Gastrocnemius medialis (tissue), 4 donors: ENCODE results near the gene NHLH2.

ENCODE experiments used
- CTCF ChIP-seq, 5 experiments: fragments of 450-650 bp in 3 of 5; fragments of 200-600 bp in 2 of 5; sonication (generic) in 2 of 5; IDR thresholded peaks in 4 of 5; conservative IDR thresholded peaks in 1 of 5; 1 replicate in 4 of 5; 2 replicates in 1 of 5; pipeline ENCODE4 v1.5.1; 2016 to 2019; ENCODE audit warnings: antibody characterized with exemption in 5 of 5, mild to moderate bottlenecking in 3 of 5, moderate library complexity in 3 of 5
- POLR2A ChIP-seq, 2 donors: fragments of 450-650 bp; IDR thresholded peaks; one replicate each; pipeline ENCODE4 v1.6.1; 2017; ENCODE audit warnings: antibody characterized with exemption in 2 of 2, mild to moderate bottlenecking in 2 of 2, moderate library complexity in 2 of 2

GRCh38 chr1:115790846-115791245, 50.1 kb downstream of the NHLH2 start:
- no peak for TF ChIP-seq CTCF (IDR thresholded peaks at IDR 0.05 in 4 of 5, conservative IDR thresholded peaks at IDR 0.05 in 1 of 5)
- no peak for TF ChIP-seq POLR2A (IDR thresholded peaks at IDR 0.05)
